ENCODE measurements around the gene RFC5. TPM values are rescaled to one million over a fixed set of nuclear protein-coding genes. Genes with fewer than 3 reads are reported as not detected.

RFC5 gene
- total and polyA plus RNA-seq, 4 donors, result 5.4 to 26.4 (median 6.7) TPM

DNA sequence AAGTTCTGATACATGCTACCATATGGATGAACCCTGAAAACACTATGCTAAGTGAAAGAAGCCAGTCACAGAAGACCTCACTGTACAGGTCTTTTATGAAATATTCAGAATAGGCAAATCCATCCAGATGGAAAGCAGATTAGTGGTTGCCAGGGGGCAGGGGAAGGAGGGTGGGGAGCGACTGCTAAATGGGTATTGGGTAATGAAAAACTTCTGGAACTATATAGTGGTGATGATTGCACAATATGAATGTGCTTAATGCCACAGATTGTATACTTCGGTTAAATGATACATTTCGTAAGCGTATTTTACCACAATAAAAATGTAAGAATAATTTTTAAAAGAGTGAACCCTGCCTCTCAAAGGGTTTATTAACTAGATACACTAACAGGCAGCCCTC lies 35.9 kb upstream of the RFC5 start:
- H3K9me3 ChIP-seq (ENCODE audit: control insufficient read depth in 4 of 4, low read length in 3 of 4), result no peaks in the 10 kb centered on the region
- DNase-seq (ENCODE audit: low spot score), result no peak
- H3K9ac ChIP-seq (ENCODE audit: low read depth in 1 of 2, low read length in 2 of 2), result no peak overlapping the region
- TF ChIP-seq TAF1 (conservative IDR thresholded peaks at IDR 0.05) (no peak), JUND (IDR thresholded peaks at IDR 0.05) (no peak), YY1 (IDR thresholded peaks at IDR 0.05) (no peak), RXRA (IDR thresholded peaks at IDR 0.05) (no peak), NR2F2 (IDR thresholded peaks at IDR 0.05) (no peak), SP1 (IDR thresholded peaks at IDR 0.05) (no peak)
- TF ChIP-seq, protein P1, sequence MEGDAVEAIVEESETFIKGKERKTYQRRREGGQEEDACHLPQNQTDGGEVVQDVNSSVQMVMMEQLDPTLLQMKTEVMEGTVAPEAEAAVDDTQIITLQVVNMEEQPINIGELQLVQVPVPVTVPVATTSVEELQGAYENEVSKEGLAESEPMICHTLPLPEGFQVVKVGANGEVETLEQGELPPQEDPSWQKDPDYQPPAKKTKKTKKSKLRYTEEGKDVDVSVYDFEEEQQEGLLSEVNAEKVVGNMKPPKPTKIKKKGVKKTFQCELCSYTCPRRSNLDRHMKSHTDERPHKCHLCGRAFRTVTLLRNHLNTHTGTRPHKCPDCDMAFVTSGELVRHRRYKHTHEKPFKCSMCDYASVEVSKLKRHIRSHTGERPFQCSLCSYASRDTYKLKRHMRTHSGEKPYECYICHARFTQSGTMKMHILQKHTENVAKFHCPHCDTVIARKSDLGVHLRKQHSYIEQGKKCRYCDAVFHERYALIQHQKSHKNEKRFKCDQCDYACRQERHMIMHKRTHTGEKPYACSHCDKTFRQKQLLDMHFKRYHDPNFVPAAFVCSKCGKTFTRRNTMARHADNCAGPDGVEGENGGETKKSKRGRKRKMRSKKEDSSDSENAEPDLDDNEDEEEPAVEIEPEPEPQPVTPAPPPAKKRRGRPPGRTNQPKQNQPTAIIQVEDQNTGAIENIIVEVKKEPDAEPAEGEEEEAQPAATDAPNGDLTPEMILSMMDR (IDR thresholded peaks at IDR 0.05; ENCODE audit: low read depth, low read length, missing input control), result no peak
- WGBS, result 86% methylated on average over 4 of the region's 4 CpGs
- no peak overlapping the region for H3K27ac ChIP-seq (ENCODE audit: low read depth in 1 of 2, low read length in 2 of 2)
- H3K27me3 ChIP-seq (ENCODE audit: control insufficient read depth in 4 of 4, insufficient read depth in 4 of 4, low read length in 3 of 4), result no peaks in the 10 kb centered on the region
- H3K4me3 ChIP-seq (ENCODE audit: low read depth in 1 of 3, low read length in 3 of 3), result no peak overlapping the region
- H3K36me3 ChIP-seq (ENCODE audit: control insufficient read depth in 4 of 4, insufficient read depth in 3 of 4, low read depth in 1 of 4, low read length in 3 of 4), result no peaks in the 10 kb centered on the region
- H3K4me1 ChIP-seq (ENCODE audit: control insufficient read depth in 4 of 4, insufficient read depth in 4 of 4, low read length in 3 of 4), result no peaks in the 10 kb centered on the region

DNA sequence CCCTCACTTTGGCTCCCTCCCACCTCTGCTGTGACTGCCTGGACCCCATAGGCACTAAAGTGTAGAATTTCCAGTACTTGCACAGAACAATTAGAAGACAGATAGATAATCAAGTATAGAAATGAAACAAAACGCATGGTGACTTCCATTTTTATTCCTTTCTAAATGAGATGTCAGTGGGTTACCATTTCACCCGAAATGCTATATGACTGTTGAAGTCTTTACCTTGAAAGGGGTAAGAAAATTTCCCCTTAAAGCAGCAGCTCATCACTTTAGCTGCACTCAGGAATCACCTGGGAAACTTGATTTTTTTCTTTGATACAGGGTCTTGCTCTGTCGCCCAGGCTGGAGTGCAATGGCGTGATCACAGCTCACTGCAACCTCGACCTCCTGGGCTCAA lies 35.2 kb upstream of the RFC5 start:
- Histone ChIP-seq H3K4me1 (ENCODE audit: control insufficient read depth in 4 of 4, insufficient read depth in 4 of 4, low read length in 3 of 4) (no peaks in the 10 kb centered on the region), H3K27ac (ENCODE audit: low read depth in 1 of 2, low read length in 2 of 2) (no peak overlapping the region), H3K9me3 (ENCODE audit: control insufficient read depth in 4 of 4, low read length in 3 of 4) (no peaks in the 10 kb centered on the region), H3K36me3 (ENCODE audit: control insufficient read depth in 4 of 4, insufficient read depth in 3 of 4, low read depth in 1 of 4, low read length in 3 of 4) (no peaks in the 10 kb centered on the region), H3K9ac (ENCODE audit: low read depth in 1 of 2, low read length in 2 of 2) (no peak overlapping the region), H3K4me3 (ENCODE audit: low read depth in 1 of 3, low read length in 3 of 3) (no peak overlapping the region), H3K27me3 (ENCODE audit: control insufficient read depth in 4 of 4, insufficient read depth in 4 of 4, low read length in 3 of 4) (no peaks in the 10 kb centered on the region)
- 68% methylated on average over 5 of the region's 5 CpGs for WGBS
- TF ChIP-seq FOXA1 (IDR thresholded peaks at IDR 0.05), result no peak
- no peak for TF ChIP-seq HNF4A (conservative IDR thresholded peaks at IDR 0.05)
- TF ChIP-seq TAF1 (conservative IDR thresholded peaks at IDR 0.05), result no peak
- TF ChIP-seq, protein P1 (IDR thresholded peaks at IDR 0.05; ENCODE audit: low read depth, low read length, missing input control), result no peak
- no peak for DNase-seq (ENCODE audit: low spot score)

DNA sequence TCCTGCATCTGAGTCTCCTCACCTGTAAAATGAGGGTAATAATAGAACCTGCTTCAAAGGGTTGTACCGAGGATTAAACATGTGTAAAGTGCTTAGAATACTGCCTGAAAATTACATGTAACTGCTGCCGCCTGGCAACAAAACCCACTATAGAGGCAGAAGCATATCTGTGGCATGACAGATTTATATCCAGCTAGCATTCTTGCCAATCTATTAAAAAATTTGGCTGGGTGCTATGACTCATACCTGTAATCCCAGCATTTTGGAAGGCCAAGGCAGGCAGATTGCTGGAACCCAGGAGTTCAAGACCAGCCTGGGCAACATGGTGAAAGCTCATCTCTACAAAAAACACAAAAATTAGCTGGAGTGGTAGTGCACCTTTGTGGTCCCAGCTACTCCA lies 31.3 kb upstream of the RFC5 start:
- Histone ChIP-seq H3K9ac (ENCODE audit: low read depth in 1 of 2, low read length in 2 of 2) (no peak overlapping the region), H3K4me1 (ENCODE audit: control insufficient read depth in 4 of 4, insufficient read depth in 4 of 4, low read length in 3 of 4) (no peaks in the 10 kb centered on the region), H3K4me3 (ENCODE audit: low read depth in 1 of 3, low read length in 3 of 3) (no peak overlapping the region), H3K36me3 (ENCODE audit: control insufficient read depth in 4 of 4, insufficient read depth in 3 of 4, low read depth in 1 of 4, low read length in 3 of 4) (no peaks in the 10 kb centered on the region), H3K9me3 (ENCODE audit: control insufficient read depth in 4 of 4, low read length in 3 of 4) (no peaks in the 10 kb centered on the region), H3K27ac (ENCODE audit: low read depth in 1 of 2, low read length in 2 of 2) (no peak overlapping the region), H3K27me3 (ENCODE audit: control insufficient read depth in 4 of 4, insufficient read depth in 4 of 4, low read length in 3 of 4) (no peaks in the 10 kb centered on the region)
- TF ChIP-seq GABPA (IDR thresholded peaks at IDR 0.05 in 1 of 2, conservative IDR thresholded peaks at IDR 0.05 in 1 of 2) (no peak), RAD21 (IDR thresholded peaks at IDR 0.05) (no peak), YY1 (IDR thresholded peaks at IDR 0.05) (no peak)
- TF ChIP-seq, protein P2, sequence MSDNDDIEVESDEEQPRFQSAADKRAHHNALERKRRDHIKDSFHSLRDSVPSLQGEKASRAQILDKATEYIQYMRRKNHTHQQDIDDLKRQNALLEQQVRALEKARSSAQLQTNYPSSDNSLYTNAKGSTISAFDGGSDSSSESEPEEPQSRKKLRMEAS (IDR thresholded peaks at IDR 0.05), result no peak
- TF ChIP-seq, protein P1 (IDR thresholded peaks at IDR 0.05; ENCODE audit: low read depth, low read length, missing input control), result no peak
- WGBS, result 89% methylated on average over 2 of the region's 2 CpGs
- no peak for DNase-seq (ENCODE audit: low spot score)
